Measurements from ENCODE around the gene MACROH2A1.

Gene MACROH2A1

DNA sequence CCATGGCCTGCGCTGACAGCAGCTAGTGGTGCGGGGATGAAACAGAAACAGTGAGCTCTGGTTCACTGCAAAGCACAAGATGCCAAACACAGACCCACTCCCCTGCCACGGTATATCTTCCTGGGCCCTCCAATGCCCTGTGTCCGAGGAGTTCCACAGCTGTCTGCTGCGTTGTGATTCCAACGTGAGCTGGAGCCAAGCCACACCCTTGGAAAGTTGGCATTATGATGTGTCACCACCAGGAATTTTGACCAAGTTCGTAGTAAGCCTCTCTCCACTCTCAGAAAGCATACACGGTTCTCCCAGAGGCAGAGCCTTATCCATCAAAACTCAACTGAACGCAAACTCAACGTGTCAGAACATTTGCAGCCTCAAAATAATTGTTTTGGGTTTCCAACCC lies 55.6 kb downstream of the MACROH2A1 start:
- H3K27me3 ChIP-seq (ENCODE audit: insufficient read depth, poor library complexity, severe bottlenecking): no peaks in the 10 kb centered on the region
- no peak for DNase-seq (ENCODE audit: low read depth in 1 of 2, low spot score in 1 of 2)
- H3K4me3 ChIP-seq (replicated peaks; ENCODE audit: insufficient read depth, low read length): no peak overlapping the region
- H3K27ac ChIP-seq (replicated peaks): no peak overlapping the region
- TF ChIP-seq, protein P1, sequence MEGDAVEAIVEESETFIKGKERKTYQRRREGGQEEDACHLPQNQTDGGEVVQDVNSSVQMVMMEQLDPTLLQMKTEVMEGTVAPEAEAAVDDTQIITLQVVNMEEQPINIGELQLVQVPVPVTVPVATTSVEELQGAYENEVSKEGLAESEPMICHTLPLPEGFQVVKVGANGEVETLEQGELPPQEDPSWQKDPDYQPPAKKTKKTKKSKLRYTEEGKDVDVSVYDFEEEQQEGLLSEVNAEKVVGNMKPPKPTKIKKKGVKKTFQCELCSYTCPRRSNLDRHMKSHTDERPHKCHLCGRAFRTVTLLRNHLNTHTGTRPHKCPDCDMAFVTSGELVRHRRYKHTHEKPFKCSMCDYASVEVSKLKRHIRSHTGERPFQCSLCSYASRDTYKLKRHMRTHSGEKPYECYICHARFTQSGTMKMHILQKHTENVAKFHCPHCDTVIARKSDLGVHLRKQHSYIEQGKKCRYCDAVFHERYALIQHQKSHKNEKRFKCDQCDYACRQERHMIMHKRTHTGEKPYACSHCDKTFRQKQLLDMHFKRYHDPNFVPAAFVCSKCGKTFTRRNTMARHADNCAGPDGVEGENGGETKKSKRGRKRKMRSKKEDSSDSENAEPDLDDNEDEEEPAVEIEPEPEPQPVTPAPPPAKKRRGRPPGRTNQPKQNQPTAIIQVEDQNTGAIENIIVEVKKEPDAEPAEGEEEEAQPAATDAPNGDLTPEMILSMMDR (IDR thresholded peaks at IDR 0.05; ENCODE audit: insufficient read depth, low read length): no peak
- TF ChIP-seq GABPA (IDR thresholded peaks at IDR 0.05; ENCODE audit: low read depth) (no peak), POLR2AphosphoS5 (IDR thresholded peaks at IDR 0.05; ENCODE audit: low read depth) (no peak), SPI1 (IDR thresholded peaks at IDR 0.05; ENCODE audit: borderline replicate concordance, low read depth) (no peak)
- TF ChIP-seq, protein P2, sequence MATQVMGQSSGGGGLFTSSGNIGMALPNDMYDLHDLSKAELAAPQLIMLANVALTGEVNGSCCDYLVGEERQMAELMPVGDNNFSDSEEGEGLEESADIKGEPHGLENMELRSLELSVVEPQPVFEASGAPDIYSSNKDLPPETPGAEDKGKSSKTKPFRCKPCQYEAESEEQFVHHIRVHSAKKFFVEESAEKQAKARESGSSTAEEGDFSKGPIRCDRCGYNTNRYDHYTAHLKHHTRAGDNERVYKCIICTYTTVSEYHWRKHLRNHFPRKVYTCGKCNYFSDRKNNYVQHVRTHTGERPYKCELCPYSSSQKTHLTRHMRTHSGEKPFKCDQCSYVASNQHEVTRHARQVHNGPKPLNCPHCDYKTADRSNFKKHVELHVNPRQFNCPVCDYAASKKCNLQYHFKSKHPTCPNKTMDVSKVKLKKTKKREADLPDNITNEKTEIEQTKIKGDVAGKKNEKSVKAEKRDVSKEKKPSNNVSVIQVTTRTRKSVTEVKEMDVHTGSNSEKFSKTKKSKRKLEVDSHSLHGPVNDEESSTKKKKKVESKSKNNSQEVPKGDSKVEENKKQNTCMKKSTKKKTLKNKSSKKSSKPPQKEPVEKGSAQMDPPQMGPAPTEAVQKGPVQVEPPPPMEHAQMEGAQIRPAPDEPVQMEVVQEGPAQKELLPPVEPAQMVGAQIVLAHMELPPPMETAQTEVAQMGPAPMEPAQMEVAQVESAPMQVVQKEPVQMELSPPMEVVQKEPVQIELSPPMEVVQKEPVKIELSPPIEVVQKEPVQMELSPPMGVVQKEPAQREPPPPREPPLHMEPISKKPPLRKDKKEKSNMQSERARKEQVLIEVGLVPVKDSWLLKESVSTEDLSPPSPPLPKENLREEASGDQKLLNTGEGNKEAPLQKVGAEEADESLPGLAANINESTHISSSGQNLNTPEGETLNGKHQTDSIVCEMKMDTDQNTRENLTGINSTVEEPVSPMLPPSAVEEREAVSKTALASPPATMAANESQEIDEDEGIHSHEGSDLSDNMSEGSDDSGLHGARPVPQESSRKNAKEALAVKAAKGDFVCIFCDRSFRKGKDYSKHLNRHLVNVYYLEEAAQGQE (IDR thresholded peaks at IDR 0.05; ENCODE audit: insufficient replicate concordance, low read depth): no peak

DNA sequence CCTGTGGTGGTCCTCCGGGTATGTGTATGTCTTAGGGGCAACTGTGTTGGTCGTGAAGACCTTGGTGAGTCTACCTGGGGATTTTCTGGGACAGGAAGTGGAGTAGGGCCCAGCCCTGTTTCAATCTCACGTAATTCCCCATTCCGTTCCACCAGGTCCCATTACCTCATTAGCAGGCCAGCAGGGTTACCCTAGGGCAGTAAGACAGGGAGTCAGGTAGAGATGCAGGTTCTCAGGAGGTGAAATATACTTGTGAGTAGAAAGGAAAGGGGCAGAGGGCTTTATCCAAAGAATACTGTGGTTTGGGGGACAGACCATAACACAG lies 56.5 kb downstream of the MACROH2A1 start:
- no peak overlapping the region for H3K27ac ChIP-seq (replicated peaks)
- DNase-seq (ENCODE audit: low read depth in 1 of 2, low spot score in 1 of 2): no peak
- no peaks in the 10 kb centered on the region for H3K27me3 ChIP-seq (ENCODE audit: insufficient read depth, poor library complexity, severe bottlenecking)
- H3K4me3 ChIP-seq (replicated peaks; ENCODE audit: insufficient read depth, low read length): no peak overlapping the region
- TF ChIP-seq, protein P1 (IDR thresholded peaks at IDR 0.05; ENCODE audit: insufficient read depth, low read length): no peak
- TF ChIP-seq SPI1 (IDR thresholded peaks at IDR 0.05; ENCODE audit: borderline replicate concordance, low read depth): no peak
- no peak for TF ChIP-seq GABPA (IDR thresholded peaks at IDR 0.05; ENCODE audit: low read depth)

- DNase-seq (ENCODE audit: low read depth in 1 of 2, low spot score in 1 of 2): no peak
- H3K27me3 ChIP-seq (ENCODE audit: insufficient read depth, poor library complexity, severe bottlenecking): no peaks in the 10 kb centered on the region
Observed at GRCh38 chr5:135341696-135342550, 57.1 kb downstream of the MACROH2A1 start.

More at GRCh38 chr5:135341696-135342550, 57.1 kb downstream of the MACROH2A1 start:
- TF ChIP-seq GABPA (IDR thresholded peaks at IDR 0.05; ENCODE audit: low read depth): no peak
- TF ChIP-seq, protein P1 (IDR thresholded peaks at IDR 0.05; ENCODE audit: insufficient read depth, low read length): no peak
- no peak for TF ChIP-seq SPI1 (IDR thresholded peaks at IDR 0.05; ENCODE audit: borderline replicate concordance, low read depth)
- no peak for TF ChIP-seq POLR2AphosphoS5 (IDR thresholded peaks at IDR 0.05; ENCODE audit: low read depth)
- TF ChIP-seq, protein P2 (IDR thresholded peaks at IDR 0.05; ENCODE audit: insufficient replicate concordance, low read depth): no peak
- H3K27ac ChIP-seq (replicated peaks): no peak overlapping the region
- no peak overlapping the region for H3K4me3 ChIP-seq (replicated peaks; ENCODE audit: insufficient read depth, low read length)
